H1 (cell line): Measurements from ENCODE around the gene PRKAR1B. TPM values are rescaled to one million over a fixed set of nuclear protein-coding genes. Genes with fewer than 3 reads are reported as not detected.

Experiments used
- CTCF ChIA-PET: fragments of 300-600 bp; sonication (Branson Sonifier 250); formaldehyde crosslinking; loops from one replicate; lab custom pipeline; 2021; ENCODE audit not compliant: partially characterized antibody; lab: Charles Lee
- POLR2A ChIA-PET: fragments of 300-600 bp; sonication (Branson Sonifier 250); formaldehyde crosslinking; loops from one replicate; lab custom pipeline; 2021; ENCODE audit warnings: inconsistent platforms; ENCODE audit not compliant: partially characterized antibody; lab: Charles Lee
- DNase-seq, 2 experiments: peaks; one replicate each; pipeline versions ENCODE4 v3.0.0 to v3.0.0-alpha.2; 2010 to 2022; ENCODE audit warnings: low spot score in 2 of 2, low read depth in 1 of 2, mixed read lengths in 1 of 2
- FAIRE-seq: peaks from 2 replicates; lab custom pipeline; 2011; peaks lifted over from hg19 to GRCh38; lab: Jason Lieb, UNC
- H2AFZ ChIP-seq: 2 replicates; pipeline ENCODE4 v1.8.1; 2012; ENCODE audit warnings: low read length, inconsistent platforms
- H2AK5ac ChIP-seq: 2 replicates; pipeline ENCODE4 v1.6.1; 2013; ENCODE audit warnings: low read depth, low read length
- H2BK120ac ChIP-seq: replicated peaks from 2 replicates; pipeline ENCODE3; 2013; ENCODE audit warnings: low read depth, low read length, inconsistent platforms
- H2BK12ac ChIP-seq: 2 replicates; pipeline ENCODE4 v1.6.1; 2013; ENCODE audit warnings: low read depth, low read length
- H2BK15ac ChIP-seq: 2 replicates; pipeline ENCODE4 v1.6.1; 2013; ENCODE audit warnings: low read length
- H2BK20ac ChIP-seq: 2 replicates; pipeline ENCODE4 v1.6.1; 2013; ENCODE audit warnings: low read length
- H2BK5ac ChIP-seq: 2 replicates; pipeline ENCODE4 v1.6.1; 2013; ENCODE audit warnings: low read depth, low read length
- H3K14ac ChIP-seq: 2 replicates; pipeline ENCODE4 v1.6.1; 2013; ENCODE audit warnings: inconsistent platforms; ENCODE audit not compliant: insufficient read length
- H3K18ac ChIP-seq: 2 replicates; pipeline ENCODE4 v1.6.1; 2013; ENCODE audit warnings: low read length; ENCODE audit errors: extremely low read depth
- H3K23ac ChIP-seq: 2 replicates; pipeline ENCODE4 v1.6.1; 2013; ENCODE audit warnings: inconsistent platforms; ENCODE audit not compliant: insufficient read length
- H3K23me2 ChIP-seq: 2 replicates; pipeline ENCODE4 v1.6.1; 2013; ENCODE audit warnings: low read depth, low read length
- H3K27ac ChIP-seq: 2 replicates; pipeline ENCODE4 v1.6.1; 2011; ENCODE audit warnings: low read depth, low read length, inconsistent platforms
- H3K27me3 ChIP-seq, 4 experiments: replicated peaks in 1 of 4; 1 replicate in 1 of 4; 2 replicates in 3 of 4; pipeline versions ENCODE4 v1.6.1 to v1.8.1; 2011 to 2013; ENCODE audit warnings: low read length in 3 of 4, mild to moderate bottlenecking in 3 of 4, inconsistent platforms in 2 of 4, mixed read lengths in 2 of 4, moderate library complexity in 1 of 4; ENCODE audit not compliant: control insufficient read depth in 3 of 4, insufficient read depth in 3 of 4; ENCODE audit errors: extremely low read depth in 1 of 4
- H3K36me3 ChIP-seq, 4 experiments: 2 replicates each; pipeline versions ENCODE4 v1.6.1 to v1.8.1; 2011 to 2013; ENCODE audit warnings: mild to moderate bottlenecking in 4 of 4, low read length in 3 of 4, moderate library complexity in 2 of 4, control low read depth in 1 of 4, inconsistent platforms in 1 of 4; ENCODE audit not compliant: insufficient read depth in 4 of 4, control insufficient read depth in 2 of 4
- H3K4ac ChIP-seq: replicated peaks from 2 replicates; pipeline ENCODE3; 2013; ENCODE audit warnings: low read length, low read depth, mixed read lengths, inconsistent platforms; ENCODE audit not compliant: insufficient read length
- H3K4me1 ChIP-seq, 4 experiments: replicated peaks in 1 of 4; 1 replicate in 1 of 4; 2 replicates in 3 of 4; pipeline versions ENCODE4 v1.6.1 to v1.8.1; 2011 to 2013; ENCODE audit warnings: low read length in 3 of 4, inconsistent platforms in 2 of 4, mixed read lengths in 1 of 4; ENCODE audit not compliant: insufficient read depth in 4 of 4, control insufficient read depth in 3 of 4
- H3K4me2 ChIP-seq, 2 experiments: 2 replicates each; pipeline versions ENCODE4 v1.6.1 to v1.8.1; 2011 to 2013; ENCODE audit warnings: low read depth in 2 of 2, low read length in 2 of 2, control low read depth in 1 of 2, inconsistent platforms in 1 of 2, mild to moderate bottlenecking in 1 of 2; ENCODE audit not compliant: insufficient read depth in 1 of 2
- H3K4me3 ChIP-seq, 4 experiments: fragments of 200-600, 300-600 bp in 1 of 4; sonication (generic), shearing (Covaris generic), sonication (Bioruptor Twin) in 1 of 4; 2 replicates each; pipeline versions ENCODE4 v1.5.1 to v1.8.1; 2011 to 2016; ENCODE audit warnings: low read length in 4 of 4, low read depth in 3 of 4, control low read depth in 2 of 4, inconsistent platforms in 2 of 4, mild to moderate bottlenecking in 2 of 4, mixed read lengths in 1 of 4, moderate library complexity in 1 of 4; ENCODE audit not compliant: insufficient read depth in 2 of 4; ENCODE audit errors: extremely low read depth in 1 of 4
- H3K56ac ChIP-seq: replicated peaks from 2 replicates; pipeline ENCODE3; 2013; ENCODE audit warnings: low read depth, mild to moderate bottlenecking, mixed read lengths, low read length, inconsistent platforms; ENCODE audit not compliant: insufficient read length
- H3K79me1 ChIP-seq: 2 replicates; pipeline ENCODE4 v1.6.1; 2013; ENCODE audit warnings: low read depth, low read length, control low read depth
- H3K79me2 ChIP-seq, 2 experiments: 2 replicates each; pipeline versions ENCODE4 v1.6.1 to v1.8.1; 2012 to 2013; ENCODE audit warnings: low read length in 2 of 2, mild to moderate bottlenecking in 2 of 2, inconsistent platforms in 1 of 2; ENCODE audit not compliant: insufficient read depth in 2 of 2, control insufficient read depth in 1 of 2
- H3K9ac ChIP-seq, 4 experiments: replicated peaks in 1 of 4; 1 replicate in 1 of 4; 2 replicates in 3 of 4; pipeline versions ENCODE4 v1.6.1 to v1.8.1; 2011 to 2013; ENCODE audit warnings: low read depth in 3 of 4, low read length in 3 of 4, control low read depth in 2 of 4, mild to moderate bottlenecking in 2 of 4, moderate library complexity in 2 of 4, inconsistent platforms in 1 of 4; ENCODE audit errors: extremely low read depth in 1 of 4
- H3K9me3 ChIP-seq, 2 experiments: 2 replicates each; pipeline versions ENCODE4 v1.6.1 to v1.8.1; 2012 to 2013; ENCODE audit warnings: mild to moderate bottlenecking in 2 of 2, moderate library complexity in 2 of 2, control low read depth in 1 of 2, inconsistent platforms in 1 of 2, low read depth in 1 of 2, low read length in 1 of 2, mixed read lengths in 1 of 2; ENCODE audit not compliant: insufficient read depth in 2 of 2
- H4K20me1 ChIP-seq, 2 experiments: replicated peaks in 1 of 2; 2 replicates each; pipeline versions ENCODE3 to v1.8.1; 2011 to 2013; ENCODE audit warnings: inconsistent platforms in 2 of 2, low read length in 2 of 2, mild to moderate bottlenecking in 1 of 2; ENCODE audit not compliant: insufficient read depth in 2 of 2, control insufficient read depth in 1 of 2
- H4K5ac ChIP-seq: 2 replicates; pipeline ENCODE4 v1.6.1; 2013; ENCODE audit warnings: low read length, low read depth, mixed read lengths, inconsistent platforms; ENCODE audit not compliant: insufficient read length
- H4K8ac ChIP-seq: 2 replicates; pipeline ENCODE4 v1.8.0; 2013; ENCODE audit warnings: mild to moderate bottlenecking, moderate library complexity, low read length, inconsistent platforms; ENCODE audit not compliant: insufficient read depth; ENCODE audit errors: extremely low read depth
- H4K91ac ChIP-seq: replicated peaks from 2 replicates; pipeline ENCODE3; 2013; ENCODE audit warnings: low read length, mixed read lengths, inconsistent platforms; ENCODE audit not compliant: insufficient read length
- CHD2 ChIP-seq: IDR thresholded peaks from 2 replicates; pipeline ENCODE4 v1.6.1; 2012; ENCODE audit warnings: low read length, improper control_type of control experiment
- EP300 ChIP-seq, 2 experiments: IDR thresholded peaks; 1 replicate in 1 of 2; 2 replicates in 1 of 2; pipeline ENCODE4 v1.6.1; 2011 to 2012; ENCODE audit warnings: low read depth in 2 of 2, low read length in 2 of 2, mild to moderate bottlenecking in 2 of 2, borderline replicate concordance in 1 of 2, inconsistent platforms in 1 of 2, moderate library complexity in 1 of 2
- KDM4A ChIP-seq: IDR thresholded peaks from one replicate; pipeline ENCODE4 v1.7.1; 2012; ENCODE audit warnings: low read depth, mild to moderate bottlenecking, moderate library complexity, low read length, inconsistent platforms; ENCODE audit not compliant: severe bottlenecking
- NANOG ChIP-seq: IDR thresholded peaks from 2 replicates; pipeline ENCODE4 v1.6.1; 2011; ENCODE audit warnings: low read length, low read depth, mild to moderate bottlenecking, inconsistent platforms; ENCODE audit not compliant: insufficient read depth, poor library complexity, severe bottlenecking
- RBBP5 ChIP-seq: IDR thresholded peaks from 2 replicates; pipeline ENCODE4 v1.7.1; 2012; ENCODE audit warnings: low read depth, mild to moderate bottlenecking, inconsistent platforms, low read length, moderate library complexity, borderline replicate concordance
- RXRA ChIP-seq: IDR thresholded peaks from 2 replicates; pipeline ENCODE4 v1.6.1; 2011; ENCODE audit warnings: low read depth, mild to moderate bottlenecking, low read length, moderate library complexity; ENCODE audit not compliant: insufficient read depth
- TEAD4 ChIP-seq: IDR thresholded peaks from 2 replicates; pipeline ENCODE4 v1.6.1; 2012; ENCODE audit warnings: low read depth, low read length, inconsistent platforms, mixed read lengths
- WGBS, 2 experiments: shearing (Covaris generic) in 1 of 2; methylation state at CpG; one replicate each; pipeline versions ENCODE4 v1.1.6 to v1.1.7; 2013 to 2015; ENCODE audit warnings: low lambda C conversion rate in 2 of 2, mixed read lengths in 2 of 2, inconsistent platforms in 1 of 2, low coverage in 1 of 2, missing lambda C conversion rate in 1 of 2; ENCODE audit not compliant: insufficient replicate concordance in 2 of 2, insufficient coverage in 1 of 2, insufficient read length in 1 of 2; ENCODE audit errors: extremely low coverage in 1 of 2, missing lambda C conversion rate in 1 of 2; 5-methylcytosine and 5-hydroxymethylcytosine counted together
- polyA plus RNA-seq, 7 experiments: library from polyadenylated mRNA; depleted of rRNA in 3 of 7; stranded (reverse) in 5 of 7; unstranded in 2 of 7; fragments of >200 nt in 5 of 7; fragments of 200-250 nt in 2 of 7; gene quantifications; 1 replicate in 5 of 7; 2 replicates in 1 of 7; 4 replicates in 1 of 7; pipeline versions ENCODE4 v1.2.1 to v1.2.3, GENCODE V29; 2011 to 2013; ENCODE audit warnings: missing spikeins in 2 of 7, mixed read lengths in 2 of 7
- total RNA-seq: library from RNA; stranded (reverse); fragmentation: NEBNext Ultra II Directional; extraction: Animal tissue kit (Norgen Biotek cat#: 25700); gene quantifications from 2 replicates; pipeline ENCODE4 v1.2.1, GENCODE V29; 2021
- TF ChIP-seq, protein P1 (sequence below): IDR thresholded peaks from 2 replicates; pipeline ENCODE4 v1.6.1; 2012; ENCODE audit warnings: low read length, inconsistent platforms
- TF ChIP-seq, protein P2 (sequence below): IDR thresholded peaks from 2 replicates; pipeline ENCODE4 v1.6.1; 2011; ENCODE audit warnings: low read depth, mild to moderate bottlenecking, low read length; ENCODE audit not compliant: insufficient read depth

PRKAR1B gene
- total and polyA plus RNA-seq, 2 of the 8 experiments (the other 6 are each of a cell fraction or from before 2014, with no cell fraction given) = 12.3 to 55.7 TPM

DNA sequence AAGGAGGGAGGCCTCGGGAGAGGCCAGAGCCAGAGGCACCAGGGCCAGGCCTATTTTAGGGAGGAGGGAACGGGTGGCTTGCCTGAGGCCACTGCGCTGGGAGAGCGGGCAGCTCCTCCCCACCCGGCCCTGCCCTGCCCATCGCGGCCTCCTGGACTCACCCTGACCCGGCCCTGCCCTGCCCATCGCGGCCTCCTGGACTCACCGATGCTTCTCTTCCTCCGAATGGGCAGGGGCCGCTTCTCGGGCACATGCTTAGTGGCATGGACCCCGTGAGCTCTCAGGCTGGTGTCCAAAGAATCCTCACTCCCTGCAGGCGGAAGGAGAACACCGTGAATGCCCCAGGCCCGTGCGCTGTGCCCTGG is 215.0 kb downstream of the PRKAR1B start:
- Histone ChIP-seq H3K23me2 (no peaks in the 10 kb centered on the region; the same call in 1 of the 2 replicates), H3K36me3 (peaks cover 0 to 16% (median 6%) of the 10 kb centered on the region in 4 experiments; a peak in 6 of 8 replicates), H3K4ac (no peak overlapping the region), H4K91ac (no peak overlapping the region), H3K4me3 (no peak overlapping the region), H3K27ac (no peak overlapping the region), H3K9me3 (no peaks in the 10 kb centered on the region), H3K4me1 (peaks cover 6 to 35% (median 15%) of the 10 kb centered on the region in 4 experiments), H2AK5ac (no peak overlapping the region), H3K79me2 (peaks cover 0 to 45% of the 10 kb centered on the region in 2 experiments; a peak in 3 of 4 replicates), H3K56ac (no peak overlapping the region), H4K20me1 (peaks cover 7 to 14% of the 10 kb centered on the region in 2 experiments), H3K79me1 (no peaks in the 10 kb centered on the region; the same call in none of the 2 replicates), H3K23ac (no peak overlapping the region), H2BK15ac (no peak overlapping the region), H2AFZ (no peak overlapping the region), H4K5ac (no peak overlapping the region), H3K18ac (no peak overlapping the region), H2BK5ac (peak overlapping the region; percentile 60; the same call in 1 of the 2 replicates), H3K4me2 (no peak overlapping the region), H4K8ac (peak overlapping the region; percentile 20; the same call in 1 of the 2 replicates), H3K27me3 (0 out of 7 replicates have a peak, but pooled peaks cover 0 to 1% (median 0%) of the 10 kb centered on the region in 4 experiments), H2BK20ac (no peak overlapping the region), H3K9ac (no peak overlapping the region), H3K14ac (no peak overlapping the region), H2BK120ac (no peak overlapping the region), H2BK12ac (no peak overlapping the region)
- WGBS, 2 experiments = 92% methylated on average over 17 of the region's 19 CpGs; no CpG with 5 or more reads in 1 of the 2 experiments
- POLR2A ChIA-PET = interaction anchor here (1.4 kb wide), 1 partner anchor 76 kb away, joined by 3 read pairs; no protein-coding TSS in a partner anchor
- TF ChIP-seq, protein P1, sequence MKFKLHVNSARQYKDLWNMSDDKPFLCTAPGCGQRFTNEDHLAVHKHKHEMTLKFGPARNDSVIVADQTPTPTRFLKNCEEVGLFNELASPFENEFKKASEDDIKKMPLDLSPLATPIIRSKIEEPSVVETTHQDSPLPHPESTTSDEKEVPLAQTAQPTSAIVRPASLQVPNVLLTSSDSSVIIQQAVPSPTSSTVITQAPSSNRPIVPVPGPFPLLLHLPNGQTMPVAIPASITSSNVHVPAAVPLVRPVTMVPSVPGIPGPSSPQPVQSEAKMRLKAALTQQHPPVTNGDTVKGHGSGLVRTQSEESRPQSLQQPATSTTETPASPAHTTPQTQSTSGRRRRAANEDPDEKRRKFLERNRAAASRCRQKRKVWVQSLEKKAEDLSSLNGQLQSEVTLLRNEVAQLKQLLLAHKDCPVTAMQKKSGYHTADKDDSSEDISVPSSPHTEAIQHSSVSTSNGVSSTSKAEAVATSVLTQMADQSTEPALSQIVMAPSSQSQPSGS = no peak
- TF ChIP-seq TEAD4 (no peak), NANOG (no peak), EP300 (IDR thresholded peaks at IDR 0.05; ENCODE audit: borderline replicate concordance in 1 of 2, low read depth in 2 of 2, low read length in 2 of 2) (no peak), CHD2 (no peak), RXRA (no peak), RBBP5 (no peak), KDM4A (no peak)
- TF ChIP-seq, protein P2, sequence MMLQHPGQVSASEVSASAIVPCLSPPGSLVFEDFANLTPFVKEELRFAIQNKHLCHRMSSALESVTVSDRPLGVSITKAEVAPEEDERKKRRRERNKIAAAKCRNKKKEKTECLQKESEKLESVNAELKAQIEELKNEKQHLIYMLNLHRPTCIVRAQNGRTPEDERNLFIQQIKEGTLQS = no peak
- FAIRE-seq (no peak), DNase-seq (no peak)
- CTCF ChIA-PET = interaction anchor here (0.7 kb wide), 1 partner anchor 179 kb away, joined by 3 read pairs; no protein-coding TSS in a partner anchor
